ENCODE results near the gene NRIP1.

DNA sequence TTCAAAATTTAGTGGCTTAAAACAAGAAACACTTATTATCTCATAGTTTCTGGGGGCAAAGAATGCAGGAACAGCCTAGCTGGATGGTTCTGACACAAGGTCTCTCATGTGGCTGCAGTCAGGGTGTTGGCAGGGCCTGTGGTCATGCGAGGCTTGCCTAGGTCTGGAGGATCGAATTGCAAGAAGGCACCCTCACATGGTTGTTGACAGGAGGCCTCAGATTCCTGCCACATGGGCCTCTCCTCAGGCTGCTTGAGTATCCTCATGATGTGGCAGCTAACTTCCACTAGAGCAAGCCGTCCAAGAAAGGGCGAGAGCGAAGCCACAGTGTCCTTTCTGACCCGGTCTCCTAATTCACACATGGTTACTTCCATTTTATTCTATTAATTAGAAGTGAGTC is 6.2 kb upstream of the NRIP1 start:
- TF ChIP-seq POLR2AphosphoS5 (IDR thresholded peaks at IDR 0.05) (no peak), EZH2 (IDR thresholded peaks at IDR 0.05; ENCODE audit: borderline replicate concordance, insufficient read depth, low read length, poor library complexity, severe bottlenecking) (no peak), EP300 (conservative IDR thresholded peaks at IDR 0.05; ENCODE audit: poor library complexity, severe bottlenecking) (no peak), RAD21 (conservative IDR thresholded peaks at IDR 0.05) (no peak), SMC3 (conservative IDR thresholded peaks at IDR 0.05; ENCODE audit: poor library complexity) (no peak), TAF1 (IDR thresholded peaks at IDR 0.05; ENCODE audit: low read depth) (no peak), MXI1 (conservative IDR thresholded peaks at IDR 0.05; ENCODE audit: poor library complexity, severe bottlenecking) (no peak)
- TF ChIP-seq, protein P1, sequence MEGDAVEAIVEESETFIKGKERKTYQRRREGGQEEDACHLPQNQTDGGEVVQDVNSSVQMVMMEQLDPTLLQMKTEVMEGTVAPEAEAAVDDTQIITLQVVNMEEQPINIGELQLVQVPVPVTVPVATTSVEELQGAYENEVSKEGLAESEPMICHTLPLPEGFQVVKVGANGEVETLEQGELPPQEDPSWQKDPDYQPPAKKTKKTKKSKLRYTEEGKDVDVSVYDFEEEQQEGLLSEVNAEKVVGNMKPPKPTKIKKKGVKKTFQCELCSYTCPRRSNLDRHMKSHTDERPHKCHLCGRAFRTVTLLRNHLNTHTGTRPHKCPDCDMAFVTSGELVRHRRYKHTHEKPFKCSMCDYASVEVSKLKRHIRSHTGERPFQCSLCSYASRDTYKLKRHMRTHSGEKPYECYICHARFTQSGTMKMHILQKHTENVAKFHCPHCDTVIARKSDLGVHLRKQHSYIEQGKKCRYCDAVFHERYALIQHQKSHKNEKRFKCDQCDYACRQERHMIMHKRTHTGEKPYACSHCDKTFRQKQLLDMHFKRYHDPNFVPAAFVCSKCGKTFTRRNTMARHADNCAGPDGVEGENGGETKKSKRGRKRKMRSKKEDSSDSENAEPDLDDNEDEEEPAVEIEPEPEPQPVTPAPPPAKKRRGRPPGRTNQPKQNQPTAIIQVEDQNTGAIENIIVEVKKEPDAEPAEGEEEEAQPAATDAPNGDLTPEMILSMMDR (IDR thresholded peaks at IDR 0.05; ENCODE audit: poor library complexity, severe bottlenecking): no peak
- TF ChIP-seq, protein P2, sequence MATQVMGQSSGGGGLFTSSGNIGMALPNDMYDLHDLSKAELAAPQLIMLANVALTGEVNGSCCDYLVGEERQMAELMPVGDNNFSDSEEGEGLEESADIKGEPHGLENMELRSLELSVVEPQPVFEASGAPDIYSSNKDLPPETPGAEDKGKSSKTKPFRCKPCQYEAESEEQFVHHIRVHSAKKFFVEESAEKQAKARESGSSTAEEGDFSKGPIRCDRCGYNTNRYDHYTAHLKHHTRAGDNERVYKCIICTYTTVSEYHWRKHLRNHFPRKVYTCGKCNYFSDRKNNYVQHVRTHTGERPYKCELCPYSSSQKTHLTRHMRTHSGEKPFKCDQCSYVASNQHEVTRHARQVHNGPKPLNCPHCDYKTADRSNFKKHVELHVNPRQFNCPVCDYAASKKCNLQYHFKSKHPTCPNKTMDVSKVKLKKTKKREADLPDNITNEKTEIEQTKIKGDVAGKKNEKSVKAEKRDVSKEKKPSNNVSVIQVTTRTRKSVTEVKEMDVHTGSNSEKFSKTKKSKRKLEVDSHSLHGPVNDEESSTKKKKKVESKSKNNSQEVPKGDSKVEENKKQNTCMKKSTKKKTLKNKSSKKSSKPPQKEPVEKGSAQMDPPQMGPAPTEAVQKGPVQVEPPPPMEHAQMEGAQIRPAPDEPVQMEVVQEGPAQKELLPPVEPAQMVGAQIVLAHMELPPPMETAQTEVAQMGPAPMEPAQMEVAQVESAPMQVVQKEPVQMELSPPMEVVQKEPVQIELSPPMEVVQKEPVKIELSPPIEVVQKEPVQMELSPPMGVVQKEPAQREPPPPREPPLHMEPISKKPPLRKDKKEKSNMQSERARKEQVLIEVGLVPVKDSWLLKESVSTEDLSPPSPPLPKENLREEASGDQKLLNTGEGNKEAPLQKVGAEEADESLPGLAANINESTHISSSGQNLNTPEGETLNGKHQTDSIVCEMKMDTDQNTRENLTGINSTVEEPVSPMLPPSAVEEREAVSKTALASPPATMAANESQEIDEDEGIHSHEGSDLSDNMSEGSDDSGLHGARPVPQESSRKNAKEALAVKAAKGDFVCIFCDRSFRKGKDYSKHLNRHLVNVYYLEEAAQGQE (IDR thresholded peaks at IDR 0.05; ENCODE audit: borderline replicate concordance): no peak

All from neural cell (in vitro differentiated cells).